Breast epithelium (tissue), 3 donors: Measurements from ENCODE around the gene PRKN.

Experiments
- CTCF ChIP-seq, 3 donors: fragments of 450-650 bp; IDR thresholded peaks; one replicate each; pipeline ENCODE4 v1.5.1; 2016 to 2017; ENCODE audit warnings: antibody characterized with exemption in 3 of 3, mild to moderate bottlenecking in 3 of 3, moderate library complexity in 3 of 3
- POLR2A ChIP-seq: fragments of 450-650 bp; IDR thresholded peaks from one replicate; pipeline ENCODE4 v1.6.1; 2016; ENCODE audit warnings: antibody characterized with exemption, mild to moderate bottlenecking, moderate library complexity
- POLR2AphosphoS5 ChIP-seq, 3 donors: sonication (generic); formaldehyde crosslinking; IDR thresholded peaks; one replicate each; pipeline ENCODE4 v1.6.1; 2017; ENCODE audit warnings: antibody characterized with exemption in 3 of 3

DNA sequence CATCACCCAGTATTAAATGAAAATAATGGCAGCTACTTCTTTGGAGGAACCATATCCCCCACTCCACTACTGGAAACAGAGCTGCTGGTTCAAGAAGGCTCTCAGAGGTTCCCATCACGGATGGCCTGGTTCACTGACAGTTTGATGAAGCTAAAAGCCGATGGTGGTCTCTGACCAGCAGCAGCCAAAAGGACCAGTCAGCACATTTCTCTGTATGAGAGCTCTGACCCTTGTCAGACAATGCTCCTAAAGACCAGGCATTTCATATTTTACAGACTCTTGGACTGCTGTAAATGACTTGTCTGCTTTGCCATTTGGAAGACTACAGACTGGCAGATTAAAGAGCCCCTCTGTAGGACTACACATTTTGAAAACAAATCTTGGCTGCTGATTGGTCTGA, 16.6 kb downstream of the PRKN start:
- TF ChIP-seq CTCF (IDR thresholded peaks at IDR 0.05) (no peak), POLR2A (no peak), POLR2AphosphoS5 (IDR thresholded peaks at IDR 0.05) (no peak)
